HL-60 (cell line): ENCODE data around the gene GABBR2.

Experiments used
- DNase-seq, 2 experiments: peaks; one replicate each; pipeline ENCODE4 v3.0.0-alpha.2; 2010 to 2020; ENCODE audit warnings: low read depth in 1 of 2, low spot score in 1 of 2
- H3K27ac ChIP-seq: fragments of 250-450 bp; sonication (Bioruptor Pico); replicated peaks from 2 replicates; pipeline ENCODE4 v1.5.1; 2020; ENCODE audit warnings: mild to moderate bottlenecking, moderate library complexity
- H3K27me3 ChIP-seq: fragments of 250-450 bp; sonication (Bioruptor Pico); 2 replicates; pipeline ENCODE4 v1.5.1; 2021; ENCODE audit warnings: mild to moderate bottlenecking, moderate library complexity; ENCODE audit not compliant: insufficient read depth, poor library complexity, severe bottlenecking
- H3K4me3 ChIP-seq: replicated peaks from 2 replicates; pipeline ENCODE4 v1.5.1; 2011; ENCODE audit warnings: mild to moderate bottlenecking, control low read depth, low read length; ENCODE audit not compliant: insufficient read depth
- CTCF ChIP-seq: IDR thresholded peaks from one replicate; pipeline ENCODE4 v1.5.1; 2011; ENCODE audit warnings: low read length, control low read depth, inconsistent platforms; ENCODE audit not compliant: insufficient read depth
- GABPA ChIP-seq: IDR thresholded peaks from 2 replicates; pipeline ENCODE4 v1.6.1; 2012; ENCODE audit warnings: low read depth
- POLR2AphosphoS5 ChIP-seq: IDR thresholded peaks from 2 replicates; pipeline ENCODE4 v1.6.1; 2012; ENCODE audit warnings: low read depth
- REST ChIP-seq: IDR thresholded peaks from 2 replicates; pipeline ENCODE4 v1.6.1; 2012; ENCODE audit warnings: low read depth; ENCODE audit not compliant: insufficient replicate concordance
- SPI1 ChIP-seq: IDR thresholded peaks from 2 replicates; pipeline ENCODE4 v1.6.1; 2012; ENCODE audit warnings: low read depth, mild to moderate bottlenecking, borderline replicate concordance

GABBR2 gene

DNA sequence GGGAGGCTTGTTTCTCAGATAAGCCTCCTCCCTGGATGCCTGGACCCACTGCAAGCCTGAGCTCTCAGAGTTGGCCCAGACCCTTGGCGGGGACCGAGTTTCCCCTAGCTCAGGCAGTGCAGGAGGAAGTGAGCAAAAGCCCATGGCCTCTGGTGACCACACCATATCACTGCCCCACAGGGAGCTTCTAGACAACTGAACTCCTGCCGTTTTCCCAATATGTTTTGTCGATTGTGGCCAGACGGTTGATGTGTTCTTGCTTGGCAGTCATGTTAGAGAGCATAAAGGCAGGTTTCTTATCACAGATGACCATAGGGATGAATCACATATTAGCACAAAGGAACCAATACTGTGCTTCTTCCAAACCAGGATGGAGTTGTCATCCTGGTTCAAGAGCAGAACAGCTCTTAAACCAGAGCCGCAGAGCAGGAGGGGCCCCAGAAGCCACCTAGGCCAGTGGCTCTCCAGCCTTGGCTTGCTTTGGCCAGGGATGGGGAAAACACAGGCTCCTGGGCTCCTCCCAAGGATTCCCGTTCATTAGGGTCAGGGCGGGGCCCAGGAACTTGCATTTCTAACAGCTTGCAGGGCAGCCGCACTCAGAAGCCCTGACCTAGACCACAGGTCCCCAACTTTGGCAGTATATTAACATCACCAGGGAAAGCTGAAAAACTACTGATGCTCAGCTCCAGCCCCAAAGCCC, 340.2 kb downstream of the GABBR2 start:
- H3K4me3 ChIP-seq: no peak overlapping the region
- no peak for DNase-seq
- H3K27ac ChIP-seq: no peak overlapping the region
- no peak for TF ChIP-seq REST
- no peak for TF ChIP-seq GABPA
- no peak for TF ChIP-seq SPI1
- no peak for TF ChIP-seq POLR2AphosphoS5
- TF ChIP-seq CTCF: no peak
- H3K27me3 ChIP-seq: no peaks in the 10 kb centered on the region

- no peak for DNase-seq
- no peaks in the 10 kb centered on the region for H3K27me3 ChIP-seq
- no peak for TF ChIP-seq POLR2AphosphoS5
- no peak for TF ChIP-seq SPI1
- TF ChIP-seq REST: no peak
- TF ChIP-seq CTCF: no peak
- no peak for TF ChIP-seq GABPA
- H3K4me3 ChIP-seq: no peak overlapping the region
- H3K27ac ChIP-seq: no peak overlapping the region
Observed at GRCh38 chr9:98367923-98368322, 340.8 kb downstream of the GABBR2 start.

DNA sequence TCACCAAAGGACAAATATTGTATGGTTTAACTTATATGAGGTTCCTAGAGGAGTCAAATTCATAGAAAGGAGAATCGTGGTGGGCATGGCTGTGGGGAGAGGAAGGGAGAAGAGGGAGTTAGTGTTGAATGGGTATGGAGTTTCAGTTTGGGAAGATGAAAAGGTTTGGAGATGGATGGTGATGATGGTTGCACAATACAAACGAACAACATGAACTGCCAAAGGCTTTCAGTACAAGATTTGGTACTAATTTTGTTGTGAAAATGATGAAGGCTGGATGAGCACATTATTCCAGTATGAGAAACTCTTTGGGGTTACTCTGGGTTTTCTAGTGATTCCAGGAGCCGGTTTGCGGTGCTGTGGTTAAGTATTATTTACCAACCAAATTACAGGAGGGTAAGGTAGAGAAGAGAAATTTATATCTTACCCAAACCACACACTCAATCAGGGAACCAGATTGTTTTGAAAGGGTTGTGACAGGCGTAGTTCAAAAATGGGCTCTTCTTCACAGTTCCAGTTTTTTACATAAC, 341.3 kb downstream of the GABBR2 start:
- TF ChIP-seq SPI1: no peak
- TF ChIP-seq REST: no peak
- TF ChIP-seq CTCF: no peak
- no peak for TF ChIP-seq GABPA
- no peak for TF ChIP-seq POLR2AphosphoS5
- Histone ChIP-seq H3K4me3 (no peak overlapping the region), H3K27me3 (no peaks in the 10 kb centered on the region), H3K27ac (no peak overlapping the region)
- DNase-seq: no peak
